Lower leg skin (tissue), 4 donors: ENCODE results near the gene COL2A1. TPM values are rescaled to one million over a fixed set of nuclear protein-coding genes. Genes with fewer than 3 reads are reported as not detected.

ENCODE experiments used
- DNase-seq, 2 donors: peaks; one replicate each; pipeline ENCODE4 v3.0.0-alpha.2; 2019; ENCODE audit warnings: low spot score in 2 of 2
- H3K4me3 ChIP-seq: fragments of 200-600 bp; sonication (generic); 2 replicates; pipeline ENCODE4 v1.5.1; 2017; ENCODE audit warnings: mild to moderate bottlenecking, low read depth; ENCODE audit not compliant: poor library complexity, severe bottlenecking
- CTCF ChIP-seq, 3 donors: fragments of 450-650 bp; IDR thresholded peaks; one replicate each; pipeline ENCODE4 v1.5.1; 2016; ENCODE audit warnings: antibody characterized with exemption in 3 of 3, mild to moderate bottlenecking in 3 of 3, moderate library complexity in 2 of 3
- POLR2A ChIP-seq, 2 donors: fragments of 450-650 bp; IDR thresholded peaks; one replicate each; pipeline ENCODE4 v1.6.1; 2016 to 2017; ENCODE audit warnings: antibody characterized with exemption in 2 of 2, mild to moderate bottlenecking in 1 of 2, moderate library complexity in 1 of 2
- WGBS, 2 donors: methylation state at CpG; one replicate each; pipeline ENCODE4 v1.1.5; 2018; 5-methylcytosine and 5-hydroxymethylcytosine counted together
- intact Hi-C: fragments of 100-400 bp; cut with DNase I; formaldehyde crosslinking; loops from one replicate; pipeline ENCODE4 v1.15.0; 2023; ENCODE audit warnings: low total_unique reads
- total RNA-seq, 4 donors: library from RNA; depleted of rRNA; stranded (reverse); fragments of >200 nt; gene quantifications; one replicate each; pipeline ENCODE4 v1.1.0, GENCODE V29; 2016

The COL2A1 gene
- total RNA-seq, 4 donors from 2014 or later: 0.07 to 0.26 TPM; not detected in 2

DNA sequence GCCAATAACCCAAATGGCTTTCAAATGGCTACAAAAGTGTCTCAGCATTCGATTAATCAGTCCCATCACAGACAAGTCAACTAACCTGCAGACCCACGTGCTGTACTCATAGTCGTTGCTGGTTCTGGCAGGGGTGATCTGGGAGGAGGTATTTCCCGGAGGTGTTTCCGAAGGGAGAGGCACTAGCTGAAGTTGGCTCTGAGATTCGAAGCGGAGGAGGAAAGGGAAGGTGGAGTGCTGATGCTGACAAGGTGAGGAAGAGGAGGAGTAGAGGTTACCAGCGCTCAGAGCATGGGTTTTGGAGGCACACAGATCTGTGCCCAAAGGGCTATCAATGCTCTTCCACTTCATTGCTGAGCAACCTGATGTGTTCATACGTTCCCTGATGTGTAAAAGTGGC lies 20.5 kb upstream of the COL2A1 start:
- intact Hi-C loops: no loop called here
- 67 to 71% methylated on average over 9 of the region's 9 CpGs for WGBS, 2 donors
- peak in 1 of 2 donors; percentile 54 for DNase-seq
- no peak for TF ChIP-seq POLR2A (IDR thresholded peaks at IDR 0.05)
- TF ChIP-seq CTCF (IDR thresholded peaks at IDR 0.05): no peak
- H3K4me3 ChIP-seq: no peak overlapping the region

DNA sequence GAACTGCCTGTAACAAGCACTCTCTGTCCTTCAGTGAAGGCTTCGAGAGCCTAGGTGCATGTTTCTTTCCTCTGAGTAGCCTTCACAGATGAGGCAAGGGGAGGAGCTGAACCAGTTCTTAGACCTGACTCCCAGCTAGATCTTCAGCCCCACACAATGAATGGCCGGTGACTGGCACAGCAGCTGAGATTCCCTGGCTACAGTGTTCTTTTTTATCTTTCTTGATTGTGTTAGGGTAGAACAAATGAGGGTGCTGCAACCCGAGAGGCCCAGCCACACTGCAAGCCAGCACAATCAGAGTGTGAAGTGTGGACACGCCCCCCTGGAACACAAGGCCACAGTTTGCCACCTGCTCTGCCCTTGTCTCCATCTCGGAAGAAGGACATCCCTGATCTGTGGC lies 19.1 kb upstream of the COL2A1 start:
- no peak overlapping the region for H3K4me3 ChIP-seq
- intact Hi-C loops: no loop called here
- WGBS, 2 donors: 64 to 71% methylated on average over 5 of the region's 5 CpGs
- DNase-seq: peak in 1 of 2 donors; percentile 65
- TF ChIP-seq POLR2A (IDR thresholded peaks at IDR 0.05) (no peak), CTCF (IDR thresholded peaks at IDR 0.05) (no peak)

- peak in 1 of 2 donors; percentile 28 for DNase-seq
- 69 to 76% methylated on average over 7 of the region's 7 CpGs for WGBS, 2 donors
- TF ChIP-seq CTCF (IDR thresholded peaks at IDR 0.05) (no peak), POLR2A (IDR thresholded peaks at IDR 0.05) (no peak)
- intact Hi-C loops: no loop called here
- H3K4me3 ChIP-seq: no peak overlapping the region
Observed at GRCh38 chr12:48022676-48023385, 18.6 kb upstream of the COL2A1 start.

GRCh38 chr12:48022180-48022521 lies 17.9 kb upstream of the COL2A1 start:
- no peak for DNase-seq
- WGBS, 2 donors: 54 to 57% methylated on average over 3 of the region's 3 CpGs
- intact Hi-C loops: no loop called here
- TF ChIP-seq POLR2A (IDR thresholded peaks at IDR 0.05) (no peak), CTCF (IDR thresholded peaks at IDR 0.05) (no peak)
- no peak overlapping the region for H3K4me3 ChIP-seq

GRCh38 chr12:48021485-48022179 lies 17.4 kb upstream of the COL2A1 start:
- WGBS, 2 donors: 32 to 35% methylated on average over 5 of the region's 5 CpGs
- no peak for DNase-seq
- intact Hi-C loops: no loop called here
- no peak overlapping the region for H3K4me3 ChIP-seq
- no peak for TF ChIP-seq CTCF (IDR thresholded peaks at IDR 0.05)
- no peak for TF ChIP-seq POLR2A (IDR thresholded peaks at IDR 0.05)
